ENCODE data around the gene PHRF1. TPM values are rescaled to one million over a fixed set of nuclear protein-coding genes. Genes with fewer than 3 reads are reported as not detected.

The PHRF1 gene
- total and polyA plus RNA-seq, 2 donors from 2014 or later: 7.5 to 30.9 TPM

GRCh38 chr11:534396-535209 lies 41.7 kb upstream of the PHRF1 start:
- intact Hi-C loops (cut with DNase I): no loop called here
- DNase-seq: peak in 2 of 5 donors; percentile 73 to 83
- H3K9me3 ChIP-seq (ENCODE audit: control insufficient read depth in 2 of 3, insufficient read depth in 1 of 3, low read length in 3 of 3): no peaks in the 10 kb centered on the region
- FAIRE-seq: no peak
- peak overlapping the region in 2 of 3 donors; percentile 71 to 73 for H3K9ac ChIP-seq (ENCODE audit: low read length in 3 of 3)
- H3K27me3 ChIP-seq (ENCODE audit: control insufficient read depth, insufficient read depth, low read length): no peaks in the 10 kb centered on the region
- TF ChIP-seq CTCF (IDR thresholded peaks at IDR 0.05; ENCODE audit: borderline replicate concordance, extremely low read depth, insufficient read depth): no peak
- no peaks in the 10 kb centered on the region for H3K36me3 ChIP-seq (ENCODE audit: control insufficient read depth in 2 of 3, insufficient read depth in 3 of 3, low read length in 3 of 3)
- H3K27ac ChIP-seq (ENCODE audit: low read depth in 2 of 2, low read length in 2 of 2): no peak overlapping the region
- H3K4me1 ChIP-seq (ENCODE audit: control insufficient read depth in 2 of 3, insufficient read depth in 2 of 3, low read depth in 1 of 3, low read length in 3 of 3): peaks cover 0 to 23% (median 4%) of the 10 kb centered on the region in 3 donors
- H3K4me3 ChIP-seq (ENCODE audit: low read length in 3 of 3): peak overlapping the region; percentile 26 to 67 (median 50)

GRCh38 chr11:535210-535518 lies 41.1 kb upstream of the PHRF1 start:
- Histone ChIP-seq H3K27ac (ENCODE audit: low read depth in 2 of 2, low read length in 2 of 2) (no peak overlapping the region), H3K36me3 (ENCODE audit: control insufficient read depth in 2 of 3, insufficient read depth in 3 of 3, low read length in 3 of 3) (no peaks in the 10 kb centered on the region), H3K9ac (ENCODE audit: low read length in 3 of 3) (no peak overlapping the region), H3K9me3 (ENCODE audit: control insufficient read depth in 2 of 3, insufficient read depth in 1 of 3, low read length in 3 of 3) (no peaks in the 10 kb centered on the region), H3K4me1 (ENCODE audit: control insufficient read depth in 2 of 3, insufficient read depth in 2 of 3, low read depth in 1 of 3, low read length in 3 of 3) (peaks cover 0 to 23% (median 4%) of the 10 kb centered on the region in 3 donors), H3K4me3 (ENCODE audit: low read length in 3 of 3) (peak overlapping the region in 1 of 3 donors; percentile 67), H3K27me3 (ENCODE audit: control insufficient read depth, insufficient read depth, low read length) (no peaks in the 10 kb centered on the region)
- FAIRE-seq (no peak), DNase-seq (no peak)
- TF ChIP-seq CTCF (IDR thresholded peaks at IDR 0.05; ENCODE audit: borderline replicate concordance, extremely low read depth, insufficient read depth): no peak
- intact Hi-C loops (cut with DNase I): no loop called here

GRCh38 chr11:535519-536454 lies 40.5 kb upstream of the PHRF1 start, which contains the start of gene HRAS:
Gene HRAS (minus strand): TSS chr11:535576.
- peaks cover 0 to 23% (median 4%) of the 10 kb centered on the region in 3 donors for H3K4me1 ChIP-seq (ENCODE audit: control insufficient read depth in 2 of 3, insufficient read depth in 2 of 3, low read depth in 1 of 3, low read length in 3 of 3)
- FAIRE-seq: no peak
- H3K27ac ChIP-seq (ENCODE audit: low read depth in 2 of 2, low read length in 2 of 2): peak within 1 kb of the TSS; percentile 60 to 63
- H3K9ac ChIP-seq (ENCODE audit: low read length in 3 of 3): peak within 1 kb of the TSS in 2 of 3 donors; percentile 71 to 73
- H3K9me3 ChIP-seq (ENCODE audit: control insufficient read depth in 2 of 3, insufficient read depth in 1 of 3, low read length in 3 of 3): no peaks in the 10 kb centered on the region
- intact Hi-C loops (cut with DNase I): no loop called here
- H3K36me3 ChIP-seq (ENCODE audit: control insufficient read depth in 2 of 3, insufficient read depth in 3 of 3, low read length in 3 of 3): no peaks in the 10 kb centered on the region
- peak within 1 kb of the TSS; percentile 26 to 67 (median 50) for H3K4me3 ChIP-seq (ENCODE audit: low read length in 3 of 3)
- no peak for TF ChIP-seq CTCF (IDR thresholded peaks at IDR 0.05; ENCODE audit: borderline replicate concordance, extremely low read depth, insufficient read depth)
- peak; percentile 96 to 99 (median 97) for DNase-seq
- no peaks in the 10 kb centered on the region for H3K27me3 ChIP-seq (ENCODE audit: control insufficient read depth, insufficient read depth, low read length)

Data from kidney (tissue), 14 donors.